Inferior parietal cortex (tissue), 1 donor: ENCODE measurements around the gene ID2.
"Not testable (repeated sequence)": the region's sequence is repeated elsewhere in the genome, so short reads cannot be mapped to it uniquely, and the experiment has no call there.

Experiments used
- DNase-seq: peaks from one replicate; pipeline ENCODE4 v3.0.0-alpha.2; 2016; ENCODE audit errors: extremely low spot score

Gene ID2

DNA sequence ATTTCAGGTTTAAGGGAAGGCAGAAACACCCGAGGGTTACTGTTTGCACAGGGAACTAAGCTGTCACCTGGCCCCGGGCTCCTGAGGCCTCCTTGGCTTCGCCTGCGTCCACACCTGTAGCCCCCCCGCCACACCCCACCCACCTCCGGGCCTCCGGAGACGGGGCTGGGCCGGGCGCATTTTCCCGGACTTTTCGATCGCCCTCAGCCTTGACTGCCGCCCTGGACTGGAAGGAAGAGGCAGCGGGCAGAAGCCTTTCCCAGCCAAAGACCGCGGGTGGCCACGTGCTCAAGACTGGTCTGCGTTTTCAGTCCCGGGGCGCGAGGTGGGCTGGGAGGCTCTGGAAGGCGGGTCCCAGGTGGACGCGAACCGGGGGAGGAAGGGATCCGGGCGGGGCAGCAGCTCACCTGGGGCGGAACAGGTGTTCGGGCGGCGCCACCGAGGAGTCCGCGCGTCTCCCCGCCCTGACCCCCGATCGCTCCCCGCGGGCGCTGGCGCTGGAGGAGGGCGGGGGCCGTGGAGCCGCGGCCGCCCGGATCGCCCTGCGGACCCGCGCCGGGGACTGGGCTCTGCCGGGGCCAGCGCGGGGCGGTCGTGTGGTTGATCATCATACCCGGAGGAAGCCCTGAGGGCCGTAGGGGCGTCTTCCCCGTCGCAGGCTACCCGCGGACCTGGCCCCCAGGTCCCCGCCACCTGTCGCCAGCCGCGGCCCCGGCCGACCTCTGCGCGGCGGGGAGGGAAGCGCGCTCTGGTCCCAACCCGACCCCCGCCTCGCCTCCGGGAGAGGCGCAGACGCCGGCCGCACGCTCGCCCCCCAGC lies 3.2 kb downstream of the ID2 start:
- no peak for DNase-seq

DNA sequence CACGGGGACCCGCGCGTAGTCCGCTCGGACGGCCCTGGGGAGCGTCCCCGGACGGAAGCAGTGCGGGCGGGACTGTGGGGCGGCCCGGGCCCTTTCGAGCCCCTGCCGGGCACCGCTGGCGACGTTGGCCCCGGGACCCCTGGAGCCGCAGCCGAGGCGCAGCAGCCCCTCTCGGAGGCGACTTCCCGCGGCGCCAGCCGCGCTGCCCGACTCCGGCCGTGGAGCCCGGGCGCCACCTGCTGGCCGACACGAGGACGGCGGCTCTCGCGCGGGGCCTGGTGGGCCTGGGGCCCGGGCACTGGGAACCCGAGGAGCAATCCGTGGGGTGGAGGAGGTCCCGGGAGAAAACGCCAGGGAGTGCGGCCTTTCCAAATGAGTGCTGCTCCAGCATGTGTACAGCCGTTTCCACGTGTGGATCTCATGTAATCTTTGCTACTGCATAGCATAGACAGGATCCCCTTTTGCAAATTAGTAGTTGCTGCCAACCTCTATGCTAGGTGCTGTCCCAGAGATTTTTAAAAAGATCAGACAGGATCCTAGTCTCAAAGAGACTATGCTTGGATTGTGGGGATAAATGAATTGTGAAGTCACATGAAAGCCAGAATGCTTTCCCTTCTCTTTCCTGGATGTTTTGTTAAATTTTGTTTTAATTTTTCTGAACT lies 4.0 kb downstream of the ID2 start:
- peak; percentile 69 for DNase-seq

DNA sequence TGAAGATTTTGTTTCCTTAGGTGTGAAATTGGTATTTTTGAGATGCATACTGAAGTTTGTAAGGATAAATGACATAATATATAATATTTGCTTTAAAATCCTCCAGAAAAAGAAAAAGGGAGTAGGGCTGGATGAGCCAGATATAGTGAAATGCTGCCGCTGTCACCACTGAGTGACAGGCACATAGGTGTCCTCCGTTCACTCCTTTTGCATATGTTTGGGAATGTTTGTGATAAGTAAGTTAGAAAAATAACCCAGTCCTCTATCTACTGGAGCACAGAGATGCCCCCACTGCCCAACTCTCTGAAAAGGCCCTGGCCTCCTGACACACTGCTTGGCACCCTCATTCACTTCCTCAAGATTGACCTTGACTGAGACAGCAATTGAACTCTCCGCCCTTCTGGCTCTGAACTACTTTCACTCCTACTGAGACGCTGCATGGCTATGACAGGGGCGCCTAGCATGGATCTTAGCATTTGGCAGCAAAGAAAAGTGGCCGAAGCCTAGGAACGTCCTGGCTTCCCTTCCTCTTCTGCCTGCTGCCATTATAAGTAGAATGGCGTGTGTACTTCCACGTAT lies 10.1 kb downstream of the ID2 start:
- no peak for DNase-seq

DNA sequence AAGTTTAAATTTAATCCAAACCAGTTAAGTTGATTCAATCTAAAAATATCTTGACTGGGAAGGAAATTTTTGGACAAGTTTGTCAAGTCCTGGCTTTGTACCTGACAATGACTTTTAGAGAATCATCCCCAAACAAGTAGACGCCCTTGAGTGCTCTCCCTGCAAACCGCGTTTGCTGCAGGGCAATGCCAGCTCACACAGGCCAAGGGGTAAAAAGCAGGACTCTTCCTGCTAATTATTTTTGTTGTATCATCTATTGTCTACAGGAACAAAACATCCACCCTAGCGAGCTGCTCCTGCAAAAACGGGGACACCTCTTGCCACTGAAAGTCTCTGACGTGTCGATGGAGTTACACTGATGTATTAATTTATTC lies 10.9 kb downstream of the ID2 start:
- DNase-seq: no peak

DNA sequence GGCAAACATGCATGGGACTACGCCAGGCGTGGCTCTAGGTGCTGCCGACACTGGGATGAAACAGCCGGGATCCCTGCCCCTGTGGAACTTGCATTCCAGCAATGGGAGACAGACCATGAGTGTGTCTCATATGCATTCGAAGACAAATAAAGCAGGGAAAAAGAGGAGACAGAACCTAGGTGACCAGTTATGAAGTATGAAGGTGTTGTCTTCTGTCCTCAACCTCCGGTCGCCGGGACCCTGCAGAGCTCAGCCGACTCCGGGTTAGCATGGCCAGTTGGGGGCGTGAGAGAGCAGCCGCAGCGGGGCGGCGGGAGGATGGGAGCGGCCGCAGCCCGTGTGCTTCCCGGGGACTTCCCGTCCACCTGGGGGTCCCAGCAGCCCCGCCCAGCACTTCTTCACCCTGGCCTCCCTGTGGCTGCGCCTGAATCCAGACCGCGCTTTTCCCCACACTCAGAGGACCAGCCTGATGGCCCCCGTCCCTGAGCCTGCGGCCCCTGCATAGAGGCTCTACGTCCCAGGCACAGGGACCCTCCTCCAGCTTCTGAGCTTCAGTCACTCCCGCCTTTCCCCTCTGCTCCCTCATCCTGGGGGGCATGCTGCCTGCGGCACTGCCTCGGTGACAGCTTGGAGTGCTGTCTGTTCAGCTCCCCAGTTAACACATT lies 11.4 kb downstream of the ID2 start:
- peak; percentile 66 for DNase-seq

DNA sequence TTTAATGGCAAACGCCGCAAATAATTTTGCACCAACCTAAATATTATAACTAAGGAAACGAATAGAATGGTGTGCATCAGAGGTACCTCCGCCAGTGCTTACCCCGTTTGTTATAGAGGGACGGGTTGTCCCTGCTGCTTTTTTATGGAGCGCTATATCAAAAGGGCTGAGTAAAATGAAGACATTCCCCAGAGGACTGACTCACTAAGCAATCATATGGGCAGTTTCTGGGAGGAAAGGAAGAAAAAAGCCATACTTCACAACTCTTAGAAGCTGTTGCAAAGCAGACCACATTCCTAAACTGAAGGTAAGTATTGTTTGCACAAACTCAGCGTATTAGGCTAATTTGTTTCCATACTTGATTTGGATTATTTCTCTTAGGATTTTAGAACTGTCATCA lies 12.9 kb downstream of the ID2 start:
- DNase-seq: no peak

DNA sequence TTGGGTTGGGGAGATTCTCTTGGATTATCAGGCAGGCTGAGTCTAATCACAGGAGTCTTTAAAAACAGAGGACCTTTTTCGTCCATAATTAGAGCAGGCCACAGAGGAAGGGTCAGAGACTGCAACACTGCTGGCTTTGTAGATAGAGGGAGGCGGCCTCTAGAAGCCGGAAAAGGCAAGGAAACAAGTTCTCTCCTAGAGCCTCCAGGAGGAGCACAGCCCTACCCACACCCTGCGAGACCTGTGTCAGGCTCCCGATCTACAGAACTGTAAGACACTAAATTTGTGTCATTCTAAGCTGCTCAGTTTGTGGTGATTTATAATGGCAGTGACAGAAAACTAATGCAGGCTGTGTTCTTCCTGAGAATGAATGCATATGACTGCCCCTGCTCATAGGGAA lies 15.3 kb downstream of the ID2 start:
- DNase-seq: no peak

DNA sequence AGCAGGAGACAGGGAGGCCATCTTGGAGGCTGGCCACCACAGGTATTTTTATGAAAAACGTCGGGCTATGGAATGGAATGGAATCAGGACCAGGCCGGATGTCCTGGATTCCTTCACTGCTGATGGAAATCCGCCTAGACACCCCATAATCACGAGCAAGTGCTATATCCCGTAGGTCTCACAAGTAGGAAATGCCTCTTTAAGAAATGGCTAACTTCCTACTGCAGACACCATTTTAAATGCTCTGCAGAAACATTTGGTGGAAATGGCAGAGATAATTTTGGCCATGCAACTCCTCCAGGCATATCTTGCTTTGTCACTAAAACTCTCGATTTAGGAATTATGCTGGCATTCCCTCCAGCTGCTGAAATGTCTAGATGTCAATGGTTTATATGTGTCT lies 18.0 kb downstream of the ID2 start:
- no peak for DNase-seq

DNA sequence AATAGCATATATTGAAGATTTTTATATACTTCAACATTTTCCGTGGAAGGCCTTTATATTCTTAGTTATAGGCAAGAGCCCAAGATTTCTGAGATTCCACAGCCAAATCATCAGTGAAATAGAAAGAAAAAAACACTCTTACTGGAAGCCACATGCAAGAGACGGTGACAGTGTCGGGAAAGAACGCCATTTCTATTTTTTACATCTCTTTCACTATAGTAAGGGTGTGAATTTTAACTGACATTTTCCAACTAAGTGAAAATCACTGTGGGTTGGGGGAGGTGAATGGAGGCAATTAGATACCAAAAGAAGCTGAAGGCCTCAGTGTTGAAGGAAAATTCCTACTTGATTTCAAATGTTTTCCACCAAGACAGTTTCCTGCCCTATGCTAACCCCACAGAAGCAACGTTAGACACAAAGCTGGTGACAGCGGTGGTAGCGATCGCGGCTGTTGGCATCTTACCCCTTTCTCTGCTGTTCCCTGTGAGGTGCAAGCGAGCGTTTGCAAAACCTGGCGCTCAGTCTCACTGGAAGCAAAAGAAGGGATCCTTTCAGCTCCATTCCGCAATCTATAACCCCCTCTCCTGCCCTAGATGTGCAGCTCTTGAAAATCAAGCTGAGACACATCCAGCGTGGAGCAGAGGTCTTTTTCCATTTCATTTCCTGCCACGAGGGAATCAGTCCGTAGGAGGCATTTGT lies 20.0 kb downstream of the ID2 start:
- peak; percentile 23 for DNase-seq

DNA sequence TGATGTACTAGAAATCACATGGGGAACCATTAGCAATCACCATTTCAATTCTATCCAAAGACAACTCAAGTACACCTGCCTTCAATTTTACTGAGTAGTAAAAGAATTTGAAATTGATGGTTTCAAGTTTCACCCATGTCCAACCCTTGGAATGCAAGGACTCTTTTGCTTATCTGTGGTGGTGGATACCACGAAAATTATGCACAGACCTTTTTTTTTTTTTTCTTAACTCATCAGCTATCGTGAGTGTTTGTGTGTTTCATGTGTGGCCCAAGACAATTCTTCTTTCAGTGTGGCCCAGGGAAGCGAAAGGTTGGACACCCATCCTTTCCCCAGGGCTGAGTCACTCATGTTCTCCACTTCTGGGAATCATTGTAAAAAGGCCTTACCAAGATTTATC lies 23.1 kb downstream of the ID2 start:
- DNase-seq: no peak

DNA sequence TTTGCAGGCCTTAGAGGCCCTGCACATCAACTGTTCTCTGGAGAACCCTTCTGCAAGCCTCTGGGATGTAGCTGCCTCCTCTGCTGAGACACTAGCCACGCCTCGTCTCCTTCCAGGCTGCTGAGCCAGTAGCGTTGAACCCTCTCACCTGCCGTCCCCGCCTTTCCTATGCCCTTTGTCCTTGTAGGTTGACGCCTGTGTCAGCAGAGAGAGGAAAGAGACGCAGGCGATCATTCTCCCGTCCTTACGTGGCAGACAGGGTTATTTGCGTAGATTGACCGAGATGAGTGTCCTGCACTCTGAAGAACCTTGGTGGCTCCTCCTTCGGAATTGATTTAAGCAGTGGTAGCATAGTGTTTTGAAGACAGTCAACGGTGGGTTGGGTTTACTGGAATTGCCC lies 27.8 kb downstream of the ID2 start:
- DNase-seq: no peak

DNA sequence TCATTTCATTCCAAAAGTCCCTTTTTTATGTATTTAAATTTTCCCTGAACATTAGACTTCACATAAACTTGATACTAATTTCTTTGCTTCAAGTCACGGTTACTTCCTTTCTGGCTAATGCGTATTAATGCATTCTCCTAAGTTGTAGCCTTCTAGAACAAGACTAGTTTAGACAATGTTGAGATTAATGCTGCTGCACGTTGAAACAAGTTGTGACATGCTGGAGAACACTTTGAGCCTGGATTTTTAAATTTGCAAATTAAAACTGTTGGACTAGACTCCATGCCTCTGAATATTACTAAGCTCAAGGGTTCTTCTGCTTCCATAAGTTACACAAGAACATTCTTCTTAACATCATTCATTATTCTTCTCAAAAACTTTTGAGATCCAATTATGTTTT lies 29.1 kb downstream of the ID2 start:
- DNase-seq: no peak

DNA sequence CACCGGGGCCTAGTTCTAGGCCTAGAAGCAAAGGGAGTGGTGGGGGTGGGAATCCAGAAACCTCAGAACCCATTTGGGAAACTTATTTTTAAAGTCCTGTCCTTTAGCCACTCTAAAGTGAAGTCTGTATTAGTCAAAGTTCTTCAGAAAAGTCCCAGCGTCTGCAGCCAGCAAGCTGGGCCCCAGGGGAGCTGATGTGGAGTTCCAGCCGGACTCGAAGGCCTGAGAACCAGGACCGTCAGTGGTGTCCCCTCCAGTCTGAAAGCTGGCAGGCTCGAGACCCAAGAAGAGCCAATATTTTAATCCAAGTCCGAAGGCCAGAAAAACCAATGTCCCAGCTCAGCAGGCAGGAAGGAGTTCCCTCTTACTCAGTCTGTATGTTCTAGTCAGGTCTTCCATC lies 32.4 kb downstream of the ID2 start:
- no peak for DNase-seq

DNA sequence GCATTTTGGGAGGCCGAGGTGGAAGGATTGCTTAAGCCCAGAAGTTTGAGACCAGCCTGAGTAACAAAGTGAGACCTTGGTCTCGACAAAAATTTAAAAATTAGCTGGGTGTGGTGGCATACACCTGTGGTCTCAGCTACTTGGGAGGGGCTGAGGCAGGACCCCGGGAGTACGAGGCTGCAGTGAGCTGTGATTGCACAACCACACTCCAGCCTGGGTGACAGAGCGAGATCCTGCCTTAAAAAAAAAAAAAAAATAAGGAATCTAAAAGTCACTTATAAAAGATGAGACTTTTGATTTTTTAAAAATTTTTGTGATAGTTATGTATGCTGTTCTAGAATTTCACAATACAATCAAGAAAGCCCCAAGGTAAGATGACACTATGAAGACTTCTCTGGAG lies 33.1 kb downstream of the ID2 start:
- DNase-seq: no peak

DNA sequence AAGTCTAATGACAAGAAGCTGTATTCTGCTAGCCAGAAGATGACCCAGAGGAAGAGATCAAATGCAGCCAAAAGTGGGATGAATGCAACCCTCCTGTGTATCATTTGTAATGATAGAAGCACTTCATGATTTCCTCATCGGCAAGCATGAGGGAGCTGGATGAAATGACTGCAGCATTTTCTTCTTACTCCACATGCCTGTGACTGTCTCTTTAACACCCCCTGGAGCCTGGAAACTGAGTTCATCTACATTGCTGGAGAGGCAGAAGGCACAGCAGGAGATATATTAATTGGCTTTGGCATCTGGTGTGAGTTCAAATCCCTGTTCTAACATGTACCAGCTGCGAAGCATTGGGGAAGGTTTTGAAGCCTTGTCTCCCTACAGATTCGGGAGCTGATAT lies 37.7 kb downstream of the ID2 start:
- no peak for DNase-seq

DNA sequence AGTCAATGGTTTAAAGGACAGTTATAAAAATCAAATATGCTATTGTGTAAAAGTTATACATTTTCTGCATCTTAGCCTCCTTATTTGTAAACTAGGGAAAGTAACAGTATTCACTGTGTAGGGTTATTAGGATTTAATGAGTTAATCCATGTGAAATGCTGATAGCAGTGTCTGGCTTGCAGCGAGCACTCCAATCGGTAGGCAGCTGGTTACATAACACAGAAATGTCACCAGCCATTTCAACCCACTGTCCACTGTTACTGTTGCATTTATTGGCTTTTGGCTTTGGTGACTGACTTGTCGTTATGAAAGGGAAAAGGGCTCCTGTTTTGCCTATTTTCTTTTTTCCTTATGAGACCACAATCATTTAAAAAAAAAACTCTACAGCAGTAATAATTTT lies 38.9 kb downstream of the ID2 start:
- DNase-seq: no peak

DNA sequence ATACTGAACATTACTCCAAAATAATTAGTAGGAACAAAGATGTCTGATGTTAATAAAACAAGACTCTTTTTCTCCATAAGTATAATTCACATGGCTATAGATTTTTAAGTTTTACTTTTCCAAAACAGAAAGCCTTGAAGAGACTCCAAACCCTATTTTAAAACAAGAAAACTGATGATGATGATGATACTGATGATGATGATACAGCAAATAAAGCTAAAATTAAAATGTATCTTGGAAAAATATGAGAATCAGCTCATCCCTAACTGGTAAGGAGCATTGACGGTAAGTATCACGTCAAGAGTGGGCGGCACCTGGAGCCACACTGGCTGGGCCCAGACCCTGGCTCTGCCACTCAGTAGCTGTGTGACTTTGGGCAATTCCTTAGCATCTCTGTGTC lies 39.6 kb downstream of the ID2 start:
- no peak for DNase-seq

DNA sequence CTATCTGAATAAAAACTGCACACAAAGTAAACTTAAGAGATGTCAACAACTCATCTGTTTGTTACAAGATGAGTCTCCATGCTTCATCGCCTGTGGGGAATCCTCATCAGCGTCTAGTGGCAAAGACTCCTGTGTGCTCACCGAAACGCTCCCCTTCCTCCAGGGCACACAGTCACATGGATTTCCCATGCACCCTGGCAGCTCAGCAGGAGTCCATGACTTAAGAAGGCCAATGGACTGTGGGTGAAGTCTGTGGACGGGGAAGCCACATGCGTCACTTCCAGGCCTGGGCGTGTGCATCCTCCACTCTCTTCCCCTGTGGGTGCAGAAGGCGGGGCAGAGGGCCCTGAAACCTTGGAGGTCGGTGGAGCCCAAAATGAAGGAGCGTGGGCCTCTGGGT lies 41.1 kb downstream of the ID2 start:
- DNase-seq: no peak

DNA sequence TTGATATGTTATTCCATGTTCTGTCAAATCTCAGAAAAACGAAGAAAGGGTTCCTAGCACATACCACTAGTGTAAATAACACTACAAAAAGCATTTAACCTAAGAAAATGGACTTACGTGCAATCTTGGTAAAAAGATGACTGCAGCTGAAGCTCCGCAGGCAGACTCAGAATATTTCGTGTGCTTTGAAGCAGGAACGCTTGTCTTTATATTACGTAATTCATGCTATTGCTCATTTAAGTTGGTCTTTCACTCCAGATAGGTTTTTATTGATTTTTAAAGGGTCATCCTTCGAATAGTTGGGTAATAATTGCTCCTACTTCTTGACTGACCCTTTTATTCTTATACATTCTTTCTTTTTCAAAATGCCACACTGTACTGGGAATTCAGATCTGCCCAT lies 44.0 kb downstream of the ID2 start:
- no peak for DNase-seq

DNA sequence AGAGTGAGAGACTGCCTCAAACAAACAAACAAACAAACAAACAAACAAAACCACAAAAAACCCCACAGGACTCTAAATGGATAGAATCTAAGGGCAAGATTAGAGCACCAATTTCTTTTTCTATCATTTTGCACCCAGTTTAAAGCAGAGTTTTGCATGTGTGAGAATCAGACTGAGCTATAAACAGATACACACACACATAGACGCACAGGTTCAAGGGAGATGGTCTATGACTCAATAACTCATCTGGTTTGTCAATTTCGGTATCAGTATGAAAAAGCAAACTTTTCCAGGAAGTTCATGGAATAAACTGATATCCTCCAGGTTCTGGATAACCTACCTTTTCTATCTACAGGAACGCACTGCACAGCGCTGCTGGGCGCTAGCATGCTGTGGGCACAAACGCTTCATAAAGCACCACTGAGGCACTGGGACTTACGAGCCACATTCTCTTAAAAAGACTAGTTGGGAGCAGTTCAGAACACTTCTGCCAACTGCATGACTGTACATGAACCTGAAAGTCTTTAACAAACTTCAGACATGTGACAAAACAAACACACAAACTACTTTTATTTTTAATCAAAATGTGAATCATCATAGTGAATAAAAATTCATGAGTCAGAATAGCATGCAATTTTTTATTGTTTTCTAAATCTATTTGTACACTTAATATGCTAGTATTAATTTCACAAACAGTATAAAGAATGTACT lies 46.6 kb downstream of the ID2 start:
- no peak for DNase-seq

DNA sequence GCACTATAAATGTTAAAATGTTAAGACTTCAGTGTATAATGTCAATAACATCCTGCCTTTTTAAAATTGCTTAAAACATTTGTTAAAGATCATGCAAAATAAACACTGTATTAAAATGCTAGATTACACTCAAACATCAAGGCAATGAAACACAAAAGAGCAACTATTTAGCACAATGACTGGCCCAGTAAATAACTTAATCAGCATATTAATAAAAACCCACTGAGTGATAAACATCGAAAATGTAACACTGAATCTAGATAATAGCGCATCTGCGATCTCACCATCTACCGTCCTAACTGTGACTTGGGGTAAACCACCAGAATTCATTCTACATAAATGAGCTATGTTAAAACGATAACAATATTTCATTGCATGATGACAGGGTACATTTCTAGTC lies 47.2 kb downstream of the ID2 start:
- not testable (repeated sequence) for DNase-seq

DNA sequence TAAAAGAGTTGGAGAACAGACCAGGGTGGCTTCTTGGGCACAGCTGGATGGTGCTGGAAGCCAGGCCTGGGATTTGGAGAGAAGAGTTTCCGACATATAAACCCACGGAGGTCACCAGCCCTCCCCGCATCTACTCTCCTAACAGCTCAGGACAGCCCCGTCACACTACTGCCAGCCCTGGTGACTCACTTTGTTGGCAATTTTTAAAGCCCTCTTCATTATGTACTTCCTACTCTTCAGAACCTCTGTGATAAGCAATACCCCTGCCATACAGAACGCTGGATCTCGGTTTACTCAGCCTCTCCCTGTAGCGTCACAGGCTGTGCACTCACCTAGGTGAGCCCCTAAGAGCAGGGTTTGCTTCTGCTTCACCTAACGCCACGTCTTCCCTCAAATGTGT lies 48.1 kb downstream of the ID2 start:
- no peak for DNase-seq
